CD4-positive, alpha-beta T cell (primary cell): ENCODE measurements around the gene NPAS3. TPM values are rescaled to one million over a fixed set of nuclear protein-coding genes. Genes with fewer than 3 reads are reported as not detected.

Source experiments
- ATAC-seq: fragments of 200-7000 bp; cut with Tn5 transposase; one replicate; pipeline ENCODE4 v1.10.0; 2022; ENCODE audit warnings: mild to moderate bottlenecking; ENCODE audit not compliant: poor library complexity
- CTCF ChIA-PET: fragments of 350-600 bp; sonication (Branson Sonifier 250); formaldehyde crosslinking; loops from one replicate; lab custom pipeline; 2021; ENCODE audit warnings: antibody characterized with exemption, inconsistent platforms; lab: Charles Lee
- POLR2A ChIA-PET: fragments of 350-600 bp; sonication (Branson Sonifier 250); formaldehyde crosslinking; loops from one replicate; lab custom pipeline; 2021; ENCODE audit warnings: antibody characterized with exemption, inconsistent platforms; lab: Charles Lee
- DNase-seq, 14 experiments: peaks; one replicate each; pipeline ENCODE4 v3.0.0-alpha.2; 2013 to 2020; ENCODE audit warnings: mixed read lengths in 2 of 14
- H3K27ac ChIP-seq, 2 donors: one replicate each; pipeline versions ENCODE4 v1.5.1 to v1.7.0; 2013; ENCODE audit warnings: low read length in 2 of 2, low read depth in 1 of 2, mild to moderate bottlenecking in 1 of 2
- H3K27me3 ChIP-seq, 2 experiments: 1 replicate in 1 of 2; 2 replicates in 1 of 2; pipeline versions ENCODE4 v1.6.1 to v1.7.0; 2013; ENCODE audit warnings: low read length in 2 of 2, control low read depth in 1 of 2, mild to moderate bottlenecking in 1 of 2, moderate library complexity in 1 of 2; ENCODE audit not compliant: insufficient read depth in 2 of 2, control insufficient read depth in 1 of 2
- H3K36me3 ChIP-seq: one replicate; pipeline ENCODE4 v1.6.1; 2013; ENCODE audit warnings: low read length, control low read depth; ENCODE audit not compliant: insufficient read depth
- H3K4me1 ChIP-seq: one replicate; pipeline ENCODE4 v1.6.1; 2013; ENCODE audit warnings: low read length, control low read depth; ENCODE audit not compliant: insufficient read depth
- H3K4me3 ChIP-seq: one replicate; pipeline ENCODE4 v1.5.1; 2013; ENCODE audit warnings: mild to moderate bottlenecking, low read length, moderate library complexity
- H3K9me3 ChIP-seq, 2 experiments: 1 replicate in 1 of 2; 2 replicates in 1 of 2; pipeline versions ENCODE4 v1.6.1 to v1.7.0; 2013; ENCODE audit warnings: low read length in 2 of 2, mild to moderate bottlenecking in 2 of 2, control low read depth in 1 of 2, moderate library complexity in 1 of 2; ENCODE audit not compliant: control insufficient read depth in 1 of 2, insufficient read depth in 1 of 2
- H3K27ac Mint-ChIP-seq: one replicate; pipeline ENCODE4 v1.8.0; 2020; ENCODE audit warnings: mixed read lengths
- H3K27me3 Mint-ChIP-seq: one replicate; pipeline ENCODE4 v1.8.0; 2021; ENCODE audit warnings: mixed read lengths
- H3K36me3 Mint-ChIP-seq: one replicate; pipeline ENCODE4 v1.8.0; 2021; ENCODE audit warnings: low read depth, mixed read lengths
- H3K4me1 Mint-ChIP-seq: one replicate; pipeline ENCODE4 v1.8.0; 2021; ENCODE audit warnings: low read depth, mixed read lengths
- H3K4me3 Mint-ChIP-seq: one replicate; pipeline ENCODE4 v1.8.0; 2020; ENCODE audit warnings: mild to moderate bottlenecking, mixed read lengths
- H3K9me3 Mint-ChIP-seq: one replicate; pipeline ENCODE4 v1.8.0; 2020; ENCODE audit warnings: mixed read lengths
- intact Hi-C, 2 experiments: fragments of 100-400 bp; cut with DNase I in 1 of 2; cut with micrococcal nuclease in 1 of 2; formaldehyde crosslinking; loops; one replicate each; pipeline versions ENCODE4 v1.15.1 to v1.9.0; 2023 to 2025; cut with DNase I, micrococcal nuclease
- total RNA-seq, 174 experiments: library from RNA in 2 of 174; stranded (reverse) in 2 of 174; gene quantifications; one replicate each; pipeline ENCODE4 v1.2.3 and lab custom pipeline; 2021 to 2026
- TF ChIP-seq, protein P1 (sequence below): fragments of 200-600 bp; IDR thresholded peaks from one replicate; pipeline ENCODE4 v1.8.0; 2022; ENCODE audit warnings: antibody characterized with exemption, mild to moderate bottlenecking

Gene NPAS3
- total RNA-seq, 2 experiments from 2014 or later = not detected

DNA sequence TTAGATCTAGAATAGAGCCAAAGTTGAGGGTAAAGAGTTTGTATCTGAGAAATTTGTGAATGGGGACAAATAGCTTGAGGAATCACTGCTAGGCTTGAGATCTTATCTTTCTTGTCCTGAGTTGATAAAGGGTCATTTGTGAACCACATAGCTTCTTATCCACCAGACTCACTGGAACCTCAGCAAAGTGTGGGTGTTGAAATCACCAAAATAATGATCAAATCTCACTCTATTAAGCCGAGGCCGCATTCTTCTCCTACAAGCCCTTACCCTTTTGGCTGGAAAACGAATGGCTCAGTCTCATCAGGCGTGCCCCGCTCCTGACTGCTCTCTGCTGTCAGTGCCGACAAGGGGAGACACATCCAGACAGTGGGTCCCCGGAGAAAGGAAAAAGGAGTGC, 771.6 kb downstream of the NPAS3 start:
- no peak overlapping the region for H3K4me3 Mint-ChIP-seq
- H3K4me1 Mint-ChIP-seq = no peaks in the 10 kb centered on the region
- Histone ChIP-seq H3K36me3 (no peaks in the 10 kb centered on the region), H3K4me3 (no peak overlapping the region), H3K9me3 (peaks cover 0 to 6% of the 10 kb centered on the region in 2 experiments), H3K4me1 (no peaks in the 10 kb centered on the region), H3K27ac (no peak overlapping the region), H3K27me3 (no peaks in the 10 kb centered on the region)
- no peak for DNase-seq
- no peaks in the 10 kb centered on the region for H3K36me3 Mint-ChIP-seq
- CTCF ChIA-PET = no interaction called here
- no peak overlapping the region for H3K27ac Mint-ChIP-seq
- TF ChIP-seq, protein P1, sequence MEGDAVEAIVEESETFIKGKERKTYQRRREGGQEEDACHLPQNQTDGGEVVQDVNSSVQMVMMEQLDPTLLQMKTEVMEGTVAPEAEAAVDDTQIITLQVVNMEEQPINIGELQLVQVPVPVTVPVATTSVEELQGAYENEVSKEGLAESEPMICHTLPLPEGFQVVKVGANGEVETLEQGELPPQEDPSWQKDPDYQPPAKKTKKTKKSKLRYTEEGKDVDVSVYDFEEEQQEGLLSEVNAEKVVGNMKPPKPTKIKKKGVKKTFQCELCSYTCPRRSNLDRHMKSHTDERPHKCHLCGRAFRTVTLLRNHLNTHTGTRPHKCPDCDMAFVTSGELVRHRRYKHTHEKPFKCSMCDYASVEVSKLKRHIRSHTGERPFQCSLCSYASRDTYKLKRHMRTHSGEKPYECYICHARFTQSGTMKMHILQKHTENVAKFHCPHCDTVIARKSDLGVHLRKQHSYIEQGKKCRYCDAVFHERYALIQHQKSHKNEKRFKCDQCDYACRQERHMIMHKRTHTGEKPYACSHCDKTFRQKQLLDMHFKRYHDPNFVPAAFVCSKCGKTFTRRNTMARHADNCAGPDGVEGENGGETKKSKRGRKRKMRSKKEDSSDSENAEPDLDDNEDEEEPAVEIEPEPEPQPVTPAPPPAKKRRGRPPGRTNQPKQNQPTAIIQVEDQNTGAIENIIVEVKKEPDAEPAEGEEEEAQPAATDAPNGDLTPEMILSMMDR = no peak
- ATAC-seq = no peak
- intact Hi-C loops = no loop called here
- H3K27me3 Mint-ChIP-seq = peaks cover 8% of the 10 kb centered on the region
- POLR2A ChIA-PET = no interaction called here
- H3K9me3 Mint-ChIP-seq = no peaks in the 10 kb centered on the region

DNA sequence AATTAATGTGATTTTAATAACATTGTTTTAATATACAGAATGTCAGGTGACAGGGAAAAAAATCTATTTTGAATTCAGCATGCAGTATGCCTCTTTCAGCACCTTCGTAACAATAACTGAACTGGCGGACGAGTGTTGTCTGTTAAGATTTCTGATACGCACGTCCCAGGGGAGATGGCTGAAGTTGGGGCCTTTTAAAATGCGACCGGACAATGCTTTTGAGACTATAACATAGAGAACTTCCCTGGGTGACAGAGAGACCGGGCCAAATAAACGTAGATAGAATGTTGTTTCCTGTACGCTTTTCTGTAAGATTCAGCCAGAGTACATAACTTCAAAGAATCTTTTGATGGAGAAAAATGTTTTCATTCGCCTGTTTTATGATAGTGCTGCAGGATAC, 772.5 kb downstream of the NPAS3 start:
- POLR2A ChIA-PET = no interaction called here
- DNase-seq = no peak
- Mint-ChIP-seq H3K27me3 (peaks cover 1% of the 10 kb centered on the region), H3K4me1 (no peaks in the 10 kb centered on the region), H3K36me3 (no peaks in the 10 kb centered on the region), H3K27ac (no peak overlapping the region), H3K4me3 (no peak overlapping the region), H3K9me3 (no peaks in the 10 kb centered on the region)
- Histone ChIP-seq H3K27ac (no peak overlapping the region), H3K4me3 (no peak overlapping the region), H3K9me3 (peaks cover 0 to 6% of the 10 kb centered on the region in 2 experiments), H3K4me1 (no peaks in the 10 kb centered on the region), H3K27me3 (no peaks in the 10 kb centered on the region), H3K36me3 (no peaks in the 10 kb centered on the region)
- TF ChIP-seq, protein P1 = no peak
- intact Hi-C loops = no loop called here
- no peak for ATAC-seq
- CTCF ChIA-PET = no interaction called here

DNA sequence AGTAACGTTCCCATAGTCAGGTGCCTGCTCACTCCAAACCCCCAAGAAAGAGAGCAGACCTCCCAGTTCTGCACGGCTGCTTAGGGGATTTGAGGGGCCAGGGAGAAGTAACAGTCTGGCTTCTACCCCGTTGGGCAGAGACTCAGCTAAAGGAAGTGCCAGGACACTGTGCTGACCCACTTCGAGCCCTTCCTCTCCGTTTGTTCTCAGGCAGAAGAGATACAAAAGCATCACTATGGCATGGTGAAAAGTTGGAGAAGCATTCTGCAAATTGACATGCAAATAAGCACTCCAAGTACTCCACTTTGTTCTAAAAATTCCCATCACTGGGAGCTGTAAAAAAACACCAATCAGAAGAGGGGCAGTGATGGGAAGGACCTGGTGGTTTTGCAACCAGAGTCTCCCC, 773.1 kb downstream of the NPAS3 start:
- Histone ChIP-seq H3K9me3 (peaks cover 0 to 6% of the 10 kb centered on the region in 2 experiments), H3K27ac (no peak overlapping the region), H3K4me1 (no peaks in the 10 kb centered on the region), H3K27me3 (no peaks in the 10 kb centered on the region), H3K36me3 (no peaks in the 10 kb centered on the region), H3K4me3 (no peak overlapping the region)
- ChIA-PET POLR2A (no interaction called here), CTCF (no interaction called here)
- H3K36me3 Mint-ChIP-seq = no peaks in the 10 kb centered on the region
- H3K4me1 Mint-ChIP-seq = no peaks in the 10 kb centered on the region
- intact Hi-C loops = no loop called here
- ATAC-seq = no peak
- no peaks in the 10 kb centered on the region for H3K9me3 Mint-ChIP-seq
- H3K27ac Mint-ChIP-seq = no peak overlapping the region
- no peak overlapping the region for H3K4me3 Mint-ChIP-seq
- no peak for DNase-seq
- TF ChIP-seq, protein P1 = no peak
- H3K27me3 Mint-ChIP-seq = no peaks in the 10 kb centered on the region
